Measurements from ENCODE around the gene ERGIC1.

ERGIC1 gene

GRCh38 chr5:172796306-172796705, 37.7 kb upstream of the ERGIC1 start:
- DNase-seq (ENCODE audit: low read depth) = no peak
- no peak overlapping the region for H3K4me3 ChIP-seq (ENCODE audit: control insufficient read depth, low read depth, low read length)
- no peak for TF ChIP-seq CTCF (conservative IDR thresholded peaks at IDR 0.05; ENCODE audit: control insufficient read depth, insufficient read depth, low read depth, low read length)

- H3K4me3 ChIP-seq (ENCODE audit: control insufficient read depth, low read depth, low read length) = no peak overlapping the region
- no peak for DNase-seq (ENCODE audit: low read depth)
- no peak for TF ChIP-seq CTCF (conservative IDR thresholded peaks at IDR 0.05; ENCODE audit: control insufficient read depth, insufficient read depth, low read depth, low read length)
These were observed 36.3 kb upstream of the ERGIC1 start for GRCh38 chr5:172797771-172798191.

GRCh38 chr5:172798422-172799215, 35.4 kb upstream of the ERGIC1 start:
- DNase-seq (ENCODE audit: low read depth) = peak; percentile 98
- TF ChIP-seq CTCF (conservative IDR thresholded peaks at IDR 0.05; ENCODE audit: control insufficient read depth, insufficient read depth, low read depth, low read length) = no peak
- H3K4me3 ChIP-seq (ENCODE audit: control insufficient read depth, low read depth, low read length) = no peak overlapping the region

- DNase-seq (ENCODE audit: low read depth) = no peak
- H3K4me3 ChIP-seq (ENCODE audit: control insufficient read depth, low read depth, low read length) = no peak overlapping the region
- no peak for TF ChIP-seq CTCF (conservative IDR thresholded peaks at IDR 0.05; ENCODE audit: control insufficient read depth, insufficient read depth, low read depth, low read length)
These were observed 34.6 kb upstream of the ERGIC1 start for GRCh38 chr5:172799416-172799815.

- DNase-seq (ENCODE audit: low read depth) = peak; percentile 98
- TF ChIP-seq CTCF (conservative IDR thresholded peaks at IDR 0.05; ENCODE audit: control insufficient read depth, insufficient read depth, low read depth, low read length) = no peak
- H3K4me3 ChIP-seq (ENCODE audit: control insufficient read depth, low read depth, low read length) = no peak overlapping the region
These were observed 33.9 kb upstream of the ERGIC1 start for GRCh38 chr5:172800088-172800551.

- peak; percentile 97 for DNase-seq (ENCODE audit: low read depth)
- no peak for TF ChIP-seq CTCF (conservative IDR thresholded peaks at IDR 0.05; ENCODE audit: control insufficient read depth, insufficient read depth, low read depth, low read length)
- no peak overlapping the region for H3K4me3 ChIP-seq (ENCODE audit: control insufficient read depth, low read depth, low read length)
These were observed 32.8 kb upstream of the ERGIC1 start for GRCh38 chr5:172801179-172801671.
